Stimulated activated CD4-positive, alpha-beta T cell treated with anti-CD3 and anti-CD28 coated beads, Interleukin-1b, Interleukin-23, amount 100 ng/mL, for 24 hours (primary cell): ENCODE data around the gene DDX39B.
"Not testable (repeated sequence)": the region's sequence is repeated elsewhere in the genome, so short reads cannot be mapped to it uniquely, and the experiment has no call there.

Experiments used
- DNase-seq, 4 experiments: peaks; one replicate each; pipeline ENCODE4 v3.0.0-alpha.2; 2020; ENCODE audit warnings: low read depth in 4 of 4, low spot score in 1 of 4

DDX39B gene

GRCh38 chr6:31575952-31576685 lies 34.3 kb upstream of the DDX39B start:
- DNase-seq = no peak

GRCh38 chr6:31575335-31575901 lies 33.6 kb upstream of the DDX39B start, which contains the start of gene TNF:
Gene TNF (plus strand): TSS chr6:31575565. CDS start chr6:31575742, 177 bp downstream.
- peak; percentile 66 to 90 (median 77) for DNase-seq

GRCh38 chr6:31574106-31575061 lies 32.6 kb upstream of the DDX39B start:
- peak in 2 of 4 experiments; percentile 30 to 71 for DNase-seq

GRCh38 chr6:31573239-31574105 lies 31.7 kb upstream of the DDX39B start:
- no peak for DNase-seq

GRCh38 chr6:31572041-31572911 lies 30.5 kb upstream of the DDX39B start, which contains the start of gene LTA:
Gene LTA (plus strand): TSS chr6:31572289. CDS start chr6:31572743, 454 bp downstream.
- DNase-seq = peak in 3 of 4 experiments; percentile 59 to 81 (median 72)

- DNase-seq = no peak
Measured at GRCh38 chr6:31569861-31570536, 28.2 kb upstream of the DDX39B start.

- peak in 2 of 4 experiments; percentile 48 to 61 for DNase-seq
Measured at GRCh38 chr6:31568537-31568961, 26.7 kb upstream of the DDX39B start.

- DNase-seq = no peak
Measured at GRCh38 chr6:31567531-31568370, 25.9 kb upstream of the DDX39B start.

GRCh38 chr6:31560697-31561058 lies 18.9 kb upstream of the DDX39B start:
- no peak for DNase-seq

GRCh38 chr6:31559958-31560696 lies 18.3 kb upstream of the DDX39B start:
- peak in 1 of 4 experiments; percentile 49 for DNase-seq

GRCh38 chr6:31559606-31559957 lies 17.8 kb upstream of the DDX39B start:
- no peak for DNase-seq

- peak in 3 of 4 experiments; percentile 50 to 73 (median 59) for DNase-seq
Measured at GRCh38 chr6:31558631-31559500, 17.1 kb upstream of the DDX39B start.

GRCh38 chr6:31558318-31558625 lies 16.5 kb upstream of the DDX39B start:
- DNase-seq = no peak

- DNase-seq = no peak
Measured at GRCh38 chr6:31557443-31558317, 15.9 kb upstream of the DDX39B start.

GRCh38 chr6:31556307-31556706 lies 14.5 kb upstream of the DDX39B start:
- no peak for DNase-seq

GRCh38 chr6:31551371-31551770 lies 9.6 kb upstream of the DDX39B start:
- DNase-seq = not testable (repeated sequence)
